Tibial artery (tissue), 4 donors: Measurements from ENCODE around the gene FAM171A1.
"Not testable (repeated sequence)": the region's sequence is repeated elsewhere in the genome, so short reads cannot be mapped to it uniquely, and the experiment has no call there.

ENCODE experiments used
- DNase-seq, 2 donors: peaks; one replicate each; pipeline ENCODE4 v3.0.0-alpha.2; 2019
- H3K27ac ChIP-seq, 2 donors: fragments of 200-600 bp; sonication (generic) in 1 of 2; 1 replicate in 1 of 2; 2 replicates in 1 of 2; pipeline ENCODE4 v1.5.1; 2018 to 2019; ENCODE audit warnings: mild to moderate bottlenecking in 1 of 2
- H3K27me3 ChIP-seq, 2 donors: fragments of 200-600 bp; sonication (generic) in 1 of 2; one replicate each; pipeline versions ENCODE4 v1.5.1 to v1.6.0; 2016 to 2019
- H3K36me3 ChIP-seq, 3 donors: fragments of 200-600 bp; sonication (generic) in 2 of 3; one replicate each; pipeline ENCODE4 v1.5.1; 2016 to 2019; ENCODE audit warnings: mild to moderate bottlenecking in 2 of 3
- H3K4me1 ChIP-seq, 4 donors: fragments of 200-600 bp; sonication (generic) in 2 of 4; 1 replicate in 3 of 4; 2 replicates in 1 of 4; pipeline ENCODE4 v1.5.1; 2016 to 2019
- H3K4me3 ChIP-seq, 2 donors: fragments of 200-600 bp; sonication (generic) in 1 of 2; 1 replicate in 1 of 2; 2 replicates in 1 of 2; pipeline ENCODE4 v1.5.1; 2018 to 2019; ENCODE audit warnings: mild to moderate bottlenecking in 2 of 2
- H3K9me3 ChIP-seq, 3 donors: fragments of 200-600 bp; sonication (generic) in 1 of 3; one replicate each; pipeline ENCODE4 v1.5.1; 2016 to 2019
- intact Hi-C: fragments of 100-400 bp; cut with DNase I; formaldehyde crosslinking; loops from one replicate; pipeline ENCODE4 v1.15.0; 2023; ENCODE audit warnings: low total_unique reads
- TF ChIP-seq, protein P1 (sequence below), 2 experiments: fragments of 200-600 bp in 1 of 2; fragments of 450-650 bp in 1 of 2; IDR thresholded peaks; one replicate each; pipeline ENCODE4 v1.5.1; 2017 to 2019; ENCODE audit warnings: antibody characterized with exemption in 2 of 2, mild to moderate bottlenecking in 1 of 2, moderate library complexity in 1 of 2

The FAM171A1 gene

DNA sequence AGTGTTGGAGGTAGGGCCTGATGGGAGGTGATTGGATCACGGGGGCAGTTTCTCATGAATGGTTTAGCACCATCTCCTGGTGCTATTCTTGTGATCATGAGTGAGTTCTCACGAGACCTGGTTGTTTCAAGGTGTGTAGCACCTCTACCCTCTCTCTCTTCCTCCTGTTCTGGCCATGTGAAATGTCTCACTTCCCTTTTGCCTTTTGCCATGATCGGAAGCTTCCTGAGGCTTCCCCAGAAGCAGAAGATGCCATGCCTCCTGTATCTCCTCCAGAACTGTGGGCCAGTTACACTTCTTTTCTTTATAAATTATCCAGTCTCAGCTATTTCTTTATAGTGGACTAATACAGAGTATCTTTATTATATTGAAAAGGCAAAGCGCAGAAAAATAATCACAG is 90.1 kb downstream of the FAM171A1 start:
- H3K36me3 ChIP-seq: peaks cover 0 to 28% (median 5%) of the 10 kb centered on the region in 3 donors
- TF ChIP-seq, protein P1, sequence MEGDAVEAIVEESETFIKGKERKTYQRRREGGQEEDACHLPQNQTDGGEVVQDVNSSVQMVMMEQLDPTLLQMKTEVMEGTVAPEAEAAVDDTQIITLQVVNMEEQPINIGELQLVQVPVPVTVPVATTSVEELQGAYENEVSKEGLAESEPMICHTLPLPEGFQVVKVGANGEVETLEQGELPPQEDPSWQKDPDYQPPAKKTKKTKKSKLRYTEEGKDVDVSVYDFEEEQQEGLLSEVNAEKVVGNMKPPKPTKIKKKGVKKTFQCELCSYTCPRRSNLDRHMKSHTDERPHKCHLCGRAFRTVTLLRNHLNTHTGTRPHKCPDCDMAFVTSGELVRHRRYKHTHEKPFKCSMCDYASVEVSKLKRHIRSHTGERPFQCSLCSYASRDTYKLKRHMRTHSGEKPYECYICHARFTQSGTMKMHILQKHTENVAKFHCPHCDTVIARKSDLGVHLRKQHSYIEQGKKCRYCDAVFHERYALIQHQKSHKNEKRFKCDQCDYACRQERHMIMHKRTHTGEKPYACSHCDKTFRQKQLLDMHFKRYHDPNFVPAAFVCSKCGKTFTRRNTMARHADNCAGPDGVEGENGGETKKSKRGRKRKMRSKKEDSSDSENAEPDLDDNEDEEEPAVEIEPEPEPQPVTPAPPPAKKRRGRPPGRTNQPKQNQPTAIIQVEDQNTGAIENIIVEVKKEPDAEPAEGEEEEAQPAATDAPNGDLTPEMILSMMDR (IDR thresholded peaks at IDR 0.05): no peak
- DNase-seq: no peak

DNA sequence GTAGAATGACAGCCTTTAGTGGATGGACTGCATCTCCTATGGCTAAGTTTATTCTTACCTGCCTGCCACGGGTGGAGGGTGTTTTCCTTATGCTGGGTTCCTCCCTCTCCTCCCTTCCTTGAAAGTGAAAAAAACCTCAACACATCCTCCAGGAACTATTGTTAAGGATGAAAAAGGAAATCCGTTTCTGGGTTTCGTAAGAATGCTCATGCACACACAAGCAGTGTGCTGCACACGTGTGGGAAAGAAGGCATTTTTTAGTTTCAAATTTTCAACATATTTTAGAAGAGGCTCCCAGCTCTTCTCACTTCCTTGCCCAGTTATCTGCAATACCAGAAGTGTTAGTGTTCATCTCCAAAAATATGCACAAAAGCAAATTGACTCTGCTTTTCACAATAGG is 90.6 kb downstream of the FAM171A1 start:
- Histone ChIP-seq H3K9me3 (no peaks in the 10 kb centered on the region), H3K27me3 (no peaks in the 10 kb centered on the region), H3K36me3 (peaks cover 0 to 28% (median 5%) of the 10 kb centered on the region in 3 donors), H3K27ac (no peak overlapping the region), H3K4me3 (no peak overlapping the region), H3K4me1 (no peaks in the 10 kb centered on the region)
- TF ChIP-seq, protein P1 (IDR thresholded peaks at IDR 0.05): no peak
- intact Hi-C loops: no loop called here
- DNase-seq: no peak

More for the DNA sequence above, 90.1 kb downstream of the FAM171A1 start:
- no peak overlapping the region for H3K4me3 ChIP-seq
- no peaks in the 10 kb centered on the region for H3K9me3 ChIP-seq
- intact Hi-C loops: no loop called here
- no peaks in the 10 kb centered on the region for H3K27me3 ChIP-seq
- no peak overlapping the region for H3K27ac ChIP-seq
- H3K4me1 ChIP-seq: no peaks in the 10 kb centered on the region

DNA sequence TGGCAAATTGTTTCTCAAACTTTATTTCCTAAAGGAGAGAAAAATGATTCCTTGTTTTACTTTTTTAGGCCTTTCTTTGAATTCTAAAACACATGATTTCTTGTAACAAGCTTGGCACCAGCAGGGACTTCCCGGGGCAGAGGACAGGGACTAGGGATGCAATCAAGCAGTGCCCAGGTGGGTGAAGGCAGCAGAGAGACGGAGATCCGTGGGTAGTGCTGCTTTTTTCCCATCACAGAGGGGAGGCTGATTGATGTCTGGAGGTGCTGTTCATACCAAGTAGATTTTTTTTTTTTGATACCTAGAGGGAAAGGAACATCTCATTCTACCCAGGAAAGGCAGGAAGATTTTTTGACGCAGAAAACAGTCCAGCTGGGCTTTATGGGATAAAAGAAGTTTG is 91.9 kb downstream of the FAM171A1 start:
- no peaks in the 10 kb centered on the region for H3K9me3 ChIP-seq
- peaks cover 0 to 28% (median 5%) of the 10 kb centered on the region in 3 donors for H3K36me3 ChIP-seq
- no peaks in the 10 kb centered on the region for H3K4me1 ChIP-seq
- intact Hi-C loops: no loop called here
- no peak overlapping the region for H3K4me3 ChIP-seq
- DNase-seq: no peak
- H3K27ac ChIP-seq: no peak overlapping the region
- TF ChIP-seq, protein P1 (IDR thresholded peaks at IDR 0.05): no peak
- H3K27me3 ChIP-seq: no peaks in the 10 kb centered on the region

DNA sequence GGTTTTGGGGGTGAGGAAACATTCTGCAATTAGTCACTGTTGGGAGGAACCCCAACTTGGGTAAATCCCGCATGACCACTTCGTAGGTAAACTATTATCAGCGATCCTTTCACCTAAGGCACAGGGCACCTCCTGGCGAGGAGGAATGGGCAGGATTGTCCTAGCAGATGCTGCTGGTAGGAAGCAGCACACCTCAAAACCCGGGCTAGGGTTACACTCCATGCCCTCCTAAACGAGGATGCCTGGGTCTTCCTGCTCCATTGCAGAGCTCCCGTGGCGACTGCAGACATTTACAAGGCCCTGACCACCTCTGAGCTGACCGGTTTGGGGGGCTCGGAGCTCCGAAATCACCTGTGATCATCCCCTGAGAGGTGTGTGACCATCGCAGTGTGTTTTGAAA is 92.3 kb downstream of the FAM171A1 start:
- TF ChIP-seq, protein P1 (IDR thresholded peaks at IDR 0.05): no peak
- H3K36me3 ChIP-seq: peaks cover 0 to 28% (median 5%) of the 10 kb centered on the region in 3 donors
- H3K27me3 ChIP-seq: no peaks in the 10 kb centered on the region
- H3K4me1 ChIP-seq: no peaks in the 10 kb centered on the region
- H3K4me3 ChIP-seq: no peak overlapping the region
- intact Hi-C loops: no loop called here
- no peaks in the 10 kb centered on the region for H3K9me3 ChIP-seq
- no peak for DNase-seq
- no peak overlapping the region for H3K27ac ChIP-seq

DNA sequence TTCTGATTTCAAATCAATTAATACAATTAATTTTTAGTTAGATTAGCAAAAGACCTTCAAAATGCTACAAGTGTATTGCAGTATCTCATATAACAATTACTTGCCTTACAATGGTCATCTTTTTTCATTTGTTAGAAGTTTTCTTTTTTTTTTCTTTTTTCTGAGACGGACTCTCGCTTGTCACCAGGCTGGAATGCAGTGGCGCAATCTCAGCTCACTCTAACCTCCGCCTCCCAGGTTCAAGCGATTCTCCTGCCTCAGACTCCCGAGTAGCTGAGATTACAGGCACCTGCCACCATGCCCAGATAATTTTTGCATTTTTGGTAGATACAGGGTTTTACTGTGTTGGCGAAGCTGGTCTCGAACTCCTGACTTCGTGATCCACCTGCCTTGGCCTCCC is 95.0 kb downstream of the FAM171A1 start:
- H3K9me3 ChIP-seq, DNase-seq, H3K4me3 ChIP-seq, H3K27me3 ChIP-seq, intact Hi-C loops, H3K4me1 ChIP-seq, H3K27ac ChIP-seq: not testable (repeated sequence)
- H3K36me3 ChIP-seq: peaks cover 0 to 15% (median 5%) of the 10 kb centered on the region in 3 donors

DNA sequence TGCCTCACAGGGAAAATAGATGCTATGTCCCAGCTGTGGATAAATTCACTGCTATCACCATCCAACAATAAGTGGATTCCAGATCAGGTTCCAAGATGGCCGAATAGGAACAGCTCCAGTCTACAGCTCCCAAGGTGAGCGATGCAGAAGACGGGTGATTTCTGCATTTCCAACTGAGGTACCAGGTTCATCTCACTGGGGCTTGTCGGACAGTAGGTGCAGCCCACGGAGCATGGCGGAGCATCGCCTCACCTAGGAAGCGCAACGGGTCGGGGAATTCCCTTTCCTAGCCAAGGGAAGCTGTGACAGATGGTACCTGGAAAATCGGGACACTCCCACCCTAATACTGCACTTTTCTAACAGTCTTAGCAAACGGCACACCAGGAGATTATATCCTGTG is 101.3 kb downstream of the FAM171A1 start:
- H3K9me3 ChIP-seq, H3K4me3 ChIP-seq, intact Hi-C loops, H3K4me1 ChIP-seq, H3K27ac ChIP-seq, H3K27me3 ChIP-seq, DNase-seq, H3K36me3 ChIP-seq: not testable (repeated sequence)

DNA sequence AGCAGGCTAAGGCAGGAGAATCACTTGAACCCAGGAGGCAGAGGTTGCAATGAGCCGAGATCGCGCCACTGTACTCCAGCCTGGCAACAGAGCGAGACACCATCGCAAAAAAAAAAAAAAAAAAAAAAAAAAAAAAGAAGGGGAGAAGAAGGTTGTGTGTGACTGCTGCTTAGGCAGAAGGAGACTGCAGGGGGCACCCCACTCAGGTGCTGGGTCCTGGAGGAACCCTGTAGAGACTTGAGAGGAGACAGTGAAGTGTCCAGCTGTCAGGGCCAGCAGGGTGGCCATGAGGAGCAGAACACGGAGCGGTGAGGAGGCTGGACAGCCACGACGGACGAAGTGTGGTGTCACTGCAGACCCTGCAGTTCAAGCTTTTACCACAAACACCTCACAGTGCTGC is 103.6 kb downstream of the FAM171A1 start:
- H3K27ac ChIP-seq: no peak overlapping the region
- no peak overlapping the region for H3K4me3 ChIP-seq
- H3K36me3 ChIP-seq: peaks cover 0 to 3% (median 0%) of the 10 kb centered on the region in 3 donors
- peaks cover 0 to 7% (median 0%) of the 10 kb centered on the region in 3 donors for H3K9me3 ChIP-seq
- no peaks in the 10 kb centered on the region for H3K27me3 ChIP-seq
- intact Hi-C loops: no loop called here
- no peaks in the 10 kb centered on the region for H3K4me1 ChIP-seq
- TF ChIP-seq, protein P1 (IDR thresholded peaks at IDR 0.05): no peak
- no peak for DNase-seq
